K562 (cell line): ENCODE data around the gene ITGB2. TPM values are rescaled to one million over a fixed set of nuclear protein-coding genes. Genes with fewer than 3 reads are reported as not detected.
A peak's percentile ranks its signal among the peaks of the same experiment; 100 is the strongest.

Experiments used
- C11orf30 ChIP-seq: fragments of 450-650 bp; IDR thresholded peaks from 2 replicates; pipeline ENCODE4 v1.6.1; 2016; ENCODE audit warnings: low read depth, mild to moderate bottlenecking
- CHAMP1 ChIP-seq: fragments of 450-650 bp; IDR thresholded peaks from 2 replicates; pipeline ENCODE4 v1.6.1; 2016; ENCODE audit warnings: mild to moderate bottlenecking
- FOXA1 ChIP-seq: fragments of 450-650 bp; IDR thresholded peaks from 2 replicates; pipeline ENCODE4 v1.6.1; 2016; ENCODE audit warnings: mild to moderate bottlenecking, borderline replicate concordance
- GATA2 ChIP-seq: sonication (generic); formaldehyde crosslinking; IDR thresholded peaks from 2 replicates; pipeline ENCODE4 v1.4.0; 2020; ENCODE audit warnings: mild to moderate bottlenecking, missing genetic modification reagents
- GATAD2A ChIP-seq: fragments of 450-650 bp; IDR thresholded peaks from 2 replicates; pipeline ENCODE4 v1.6.1; 2017
- MCM2 ChIP-seq: fragments of 450-650 bp; IDR thresholded peaks from 2 replicates; pipeline ENCODE4 v1.6.1; 2017; ENCODE audit warnings: low read depth, mild to moderate bottlenecking
- NFE2 ChIP-seq: IDR thresholded peaks from 2 replicates; pipeline ENCODE4 v1.6.1; 2014; ENCODE audit warnings: antibody characterized with exemption, low read depth
- PATZ1 ChIP-seq: fragments of 250-450 bp; sonication (Bioruptor Pico); IDR thresholded peaks from 2 replicates; pipeline ENCODE4 v1.5.0; 2020; ENCODE audit warnings: mild to moderate bottlenecking, borderline replicate concordance
- RBM15 ChIP-seq: fragments of 200-400 bp; formaldehyde crosslinking; IDR thresholded peaks from 2 replicates; pipeline ENCODE4 v1.6.1; 2018; ENCODE audit warnings: mild to moderate bottlenecking, low read length, moderate library complexity; ENCODE audit not compliant: insufficient read depth
- RBM39 ChIP-seq: fragments of 200-400 bp; formaldehyde crosslinking; optimal IDR thresholded peaks from 2 replicates; pipeline ENCODE3; 2018; ENCODE audit warnings: low read depth, low read length
- RERE ChIP-seq: sonication (generic); formaldehyde crosslinking; IDR thresholded peaks from 2 replicates; pipeline ENCODE4 v1.8.0; 2023; ENCODE audit warnings: missing genetic modification reagents, mild to moderate bottlenecking, borderline replicate concordance
- ZNF146 ChIP-seq: IDR thresholded peaks from one replicate; pipeline ENCODE4 v1.6.1; 2018; ENCODE audit warnings: missing compliant biosample characterization; ENCODE audit not compliant: unreplicated experiment
- ZNF354B ChIP-seq: fragments of 250-450 bp; sonication (Bioruptor Pico); IDR thresholded peaks from 2 replicates; pipeline ENCODE4 v1.4.0; 2020
- ZNF77 ChIP-seq: fragments of 250-450 bp; sonication (Bioruptor Pico); IDR thresholded peaks from 2 replicates; pipeline ENCODE4 v1.5.0; 2020
- ZNF830 ChIP-seq: fragments of 250-450 bp; sonication (Bioruptor Pico); IDR thresholded peaks from 2 replicates; pipeline ENCODE4 v1.5.0; 2021; ENCODE audit warnings: mild to moderate bottlenecking
- polyA plus RNA-seq, 8 experiments: library from polyadenylated mRNA; depleted of rRNA in 4 of 8; stranded (reverse) in 5 of 8; unstranded in 3 of 8; fragments of >200 nt; fragmentation: Nextera tagmentation in 2 of 8; fragmentation: Illumina TruSeq in 1 of 8; extraction: Ambion mirVana in 2 of 8; extraction: Trizol in 1 of 8; gene quantifications; 2 replicates each; pipeline versions ENCODE4 v1.2.1 to v1.2.3, GENCODE V29; 2011 to 2014; ENCODE audit warnings: inconsistent platforms in 1 of 8, missing spikeins in 1 of 8
- total RNA-seq, 7 experiments: library from RNA; depleted of rRNA in 6 of 7; stranded (reverse); fragments of >200 nt in 6 of 7; fragmentation: Illumina TruSeq in 2 of 7; extraction: Trizol in 2 of 7; gene quantifications; 2 replicates each; pipeline versions ENCODE4 v1.2.1 to v1.2.3, GENCODE V29; 2011 to 2021; ENCODE audit warnings: low replicate concordance in 1 of 7

Gene ITGB2
- total and polyA plus RNA-seq, 9 of the 15 experiments (the other 6 are each of a cell fraction or from before 2014, with no cell fraction given): 0.07 to 1.3 (median 0.51) TPM; not detected in 2

GRCh38 chr21:44939532-44940115 lies 18.9 kb upstream of the ITGB2 start, which contains the start of gene SLX9 (continued):
- TF ChIP-seq ZNF146 (CRISPR knock-in tag): no peak
- TF ChIP-seq ZNF77: no peak
- no peak for TF ChIP-seq GATA2 (CRISPR knock-in tag)
- peak; percentile 52; the same call in 1 of the 2 replicates for TF ChIP-seq ZNF354B (CRISPR knock-in tag)
- no peak for TF ChIP-seq NFE2
- TF ChIP-seq RERE (CRISPR knock-in tag): no peak
- peak; percentile 67; the same call in 1 of the 2 replicates for TF ChIP-seq GATAD2A
- no peak for TF ChIP-seq CHAMP1
- no peak for TF ChIP-seq RBM15
- TF ChIP-seq PATZ1: no peak
- no peak for TF ChIP-seq RBM39
- TF ChIP-seq FOXA1: no peak
- peak; percentile 86; the same call in 1 of the 2 replicates for TF ChIP-seq ZNF830 (CRISPR knock-in tag)
- TF ChIP-seq MCM2: no peak
- peak; percentile 96 for TF ChIP-seq C11orf30
